Breast epithelium (tissue), 4 donors: ENCODE data around the gene KLHL29. TPM values are rescaled to one million over a fixed set of nuclear protein-coding genes. Genes with fewer than 3 reads are reported as not detected.

Source experiments
- DNase-seq, 2 donors: peaks; one replicate each; pipeline ENCODE4 v3.0.0-alpha.2; 2019; ENCODE audit warnings: low spot score in 2 of 2
- H3K27ac ChIP-seq, 2 donors: fragments of 200-600 bp; sonication (generic) in 1 of 2; one replicate each; pipeline ENCODE4 v1.5.1; 2016 to 2019; ENCODE audit warnings: mild to moderate bottlenecking in 1 of 2
- H3K27me3 ChIP-seq, 2 donors: fragments of 200-600 bp; sonication (generic) in 1 of 2; one replicate each; pipeline versions ENCODE4 v1.5.1 to v1.6.0; 2017 to 2019; ENCODE audit warnings: control low read depth in 1 of 2, mild to moderate bottlenecking in 1 of 2
- H3K36me3 ChIP-seq: fragments of 200-600 bp; one replicate; pipeline ENCODE4 v1.5.1; 2019
- H3K4me1 ChIP-seq, 2 donors: fragments of 200-600 bp; sonication (generic); one replicate each; pipeline ENCODE4 v1.5.1; 2016 to 2019; ENCODE audit warnings: control low read depth in 1 of 2
- H3K4me3 ChIP-seq, 3 donors: fragments of 200-600 bp; sonication (generic); 1 replicate in 2 of 3; 2 replicates in 1 of 3; pipeline ENCODE4 v1.5.1; 2016 to 2019; ENCODE audit warnings: mild to moderate bottlenecking in 3 of 3, moderate library complexity in 2 of 3
- H3K9me3 ChIP-seq, 2 donors: fragments of 200-600 bp; sonication (generic) in 1 of 2; one replicate each; pipeline ENCODE4 v1.5.1; 2016 to 2019; ENCODE audit warnings: control low read depth in 1 of 2
- CTCF ChIP-seq, 3 donors: fragments of 450-650 bp; IDR thresholded peaks; one replicate each; pipeline ENCODE4 v1.5.1; 2016 to 2017; ENCODE audit warnings: antibody characterized with exemption in 3 of 3, mild to moderate bottlenecking in 3 of 3, moderate library complexity in 3 of 3
- POLR2A ChIP-seq: fragments of 450-650 bp; IDR thresholded peaks from one replicate; pipeline ENCODE4 v1.6.1; 2016; ENCODE audit warnings: antibody characterized with exemption, mild to moderate bottlenecking, moderate library complexity
- POLR2AphosphoS5 ChIP-seq, 3 donors: sonication (generic); formaldehyde crosslinking; IDR thresholded peaks; one replicate each; pipeline ENCODE4 v1.6.1; 2017; ENCODE audit warnings: antibody characterized with exemption in 3 of 3
- intact Hi-C: fragments of 100-400 bp; cut with DNase I; formaldehyde crosslinking; loops from one replicate; pipeline ENCODE4 v1.15.1; 2023; ENCODE audit warnings: low total_unique reads
- total RNA-seq, 3 donors: library from RNA; depleted of rRNA; stranded (reverse); fragments of >200 nt; gene quantifications; one replicate each; pipeline ENCODE4 v1.1.0, GENCODE V29; 2016

Gene KLHL29
- total RNA-seq, 3 donors from 2014 or later, result 4.5 to 20.9 (median 14.7) TPM

GRCh38 chr2:23689131-23689700 is 304.2 kb downstream of the KLHL29 start:
- no peak for TF ChIP-seq POLR2A
- no peak for TF ChIP-seq CTCF (IDR thresholded peaks at IDR 0.05)
- TF ChIP-seq POLR2AphosphoS5 (IDR thresholded peaks at IDR 0.05), result no peak
- Histone ChIP-seq H3K27ac (no peak overlapping the region), H3K4me3 (no peak overlapping the region), H3K36me3 (no peaks in the 10 kb centered on the region), H3K9me3 (no peaks in the 10 kb centered on the region), H3K27me3 (no peaks in the 10 kb centered on the region), H3K4me1 (no peaks in the 10 kb centered on the region)
- intact Hi-C loops, result no loop called here
- DNase-seq, result no peak

DNA sequence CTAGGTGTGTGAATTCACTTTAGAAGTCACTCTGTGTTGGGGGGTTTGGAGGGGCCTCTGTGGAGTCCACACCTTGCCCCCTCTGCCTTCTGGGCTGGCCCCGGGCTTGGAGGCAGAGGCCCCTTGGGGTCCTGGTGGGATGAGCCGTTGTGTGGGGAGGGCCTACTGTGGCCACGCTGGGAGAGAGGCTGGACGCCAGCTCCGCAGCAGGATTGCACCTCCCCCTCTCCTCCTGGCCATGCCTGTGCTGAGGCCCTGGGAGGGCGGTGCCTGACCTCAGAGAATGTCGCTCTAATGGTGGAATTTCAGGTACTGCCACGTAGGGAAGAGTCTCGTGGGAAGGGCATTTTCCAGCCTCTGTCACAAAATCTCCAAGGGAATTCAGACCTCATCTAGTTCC is 304.9 kb downstream of the KLHL29 start:
- Histone ChIP-seq H3K27ac (no peak overlapping the region), H3K4me1 (no peaks in the 10 kb centered on the region), H3K9me3 (no peaks in the 10 kb centered on the region), H3K36me3 (no peaks in the 10 kb centered on the region), H3K27me3 (no peaks in the 10 kb centered on the region), H3K4me3 (no peak overlapping the region)
- intact Hi-C loops, result loop anchor here (5.0 kb wide), 1 partner anchor 238 kb away; no protein-coding TSS in a partner anchor
- no peak for DNase-seq
- TF ChIP-seq CTCF (IDR thresholded peaks at IDR 0.05) (no peak), POLR2A (no peak), POLR2AphosphoS5 (IDR thresholded peaks at IDR 0.05) (no peak)

GRCh38 chr2:23690421-23691105 is 305.6 kb downstream of the KLHL29 start:
- no peak overlapping the region for H3K27ac ChIP-seq
- no peak overlapping the region for H3K4me3 ChIP-seq
- no peak for DNase-seq
- no peaks in the 10 kb centered on the region for H3K4me1 ChIP-seq
- H3K27me3 ChIP-seq, result no peaks in the 10 kb centered on the region
- H3K36me3 ChIP-seq, result no peaks in the 10 kb centered on the region
- H3K9me3 ChIP-seq, result no peaks in the 10 kb centered on the region
- intact Hi-C loops, result loop anchor here (5.0 kb wide), 1 partner anchor 238 kb away; no protein-coding TSS in a partner anchor
- TF ChIP-seq CTCF (IDR thresholded peaks at IDR 0.05) (no peak), POLR2A (no peak), POLR2AphosphoS5 (IDR thresholded peaks at IDR 0.05) (no peak)

DNA sequence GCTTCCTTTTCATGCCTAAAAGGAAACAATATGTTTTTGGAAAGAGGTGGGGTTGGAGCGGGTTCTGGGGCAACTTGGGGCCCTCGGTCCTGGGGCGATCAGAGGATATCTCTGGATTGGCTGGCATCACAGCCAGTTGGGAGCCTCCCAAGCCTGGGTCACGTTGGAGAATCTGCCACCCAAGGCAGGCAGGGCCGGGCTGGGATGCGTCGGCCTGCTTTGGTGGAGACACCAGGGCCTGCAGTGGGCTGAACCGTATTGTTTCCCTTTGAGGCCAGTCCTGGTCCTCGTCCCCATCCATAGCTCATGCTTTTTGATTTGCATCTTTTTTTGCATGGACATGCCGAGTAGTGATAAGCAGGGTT is 306.1 kb downstream of the KLHL29 start:
- Histone ChIP-seq H3K9me3 (no peaks in the 10 kb centered on the region), H3K27me3 (no peaks in the 10 kb centered on the region), H3K4me1 (no peaks in the 10 kb centered on the region), H3K36me3 (no peaks in the 10 kb centered on the region), H3K27ac (no peak overlapping the region), H3K4me3 (no peak overlapping the region)
- intact Hi-C loops, result loop anchor here (5.0 kb wide), 1 partner anchor 239 kb away; no protein-coding TSS in a partner anchor
- DNase-seq, result no peak
- no peak for TF ChIP-seq POLR2A
- no peak for TF ChIP-seq CTCF (IDR thresholded peaks at IDR 0.05)
- TF ChIP-seq POLR2AphosphoS5 (IDR thresholded peaks at IDR 0.05), result no peak

DNA sequence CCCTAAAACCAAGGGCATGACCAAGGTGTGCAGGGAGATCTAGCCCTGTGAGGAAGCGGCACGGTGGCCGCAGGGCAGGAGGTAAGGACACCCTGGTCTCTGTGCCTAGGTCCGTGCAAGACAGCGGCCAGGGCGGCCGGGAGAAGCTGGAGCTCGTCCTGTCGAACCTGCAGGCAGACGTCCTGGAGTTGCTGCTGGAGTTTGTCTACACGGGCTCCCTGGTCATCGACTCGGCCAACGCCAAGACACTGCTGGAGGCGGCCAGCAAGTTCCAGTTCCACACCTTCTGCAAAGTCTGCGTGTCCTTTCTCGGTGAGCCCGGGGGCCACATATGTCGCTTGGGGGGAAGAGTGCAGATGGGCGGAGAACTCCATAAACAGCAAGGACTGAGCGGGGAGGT is 306.6 kb downstream of the KLHL29 start:
- no peaks in the 10 kb centered on the region for H3K4me1 ChIP-seq
- TF ChIP-seq CTCF (IDR thresholded peaks at IDR 0.05), result no peak
- no peak for TF ChIP-seq POLR2AphosphoS5 (IDR thresholded peaks at IDR 0.05)
- TF ChIP-seq POLR2A, result no peak
- no peak overlapping the region for H3K4me3 ChIP-seq
- no peaks in the 10 kb centered on the region for H3K27me3 ChIP-seq
- DNase-seq, result no peak
- no peaks in the 10 kb centered on the region for H3K36me3 ChIP-seq
- intact Hi-C loops, result loop anchor here (5.0 kb wide), 1 partner anchor 239 kb away; no protein-coding TSS in a partner anchor
- no peak overlapping the region for H3K27ac ChIP-seq
- no peaks in the 10 kb centered on the region for H3K9me3 ChIP-seq
